GM12875 (cell line): ENCODE measurements around the gene NCKAP5L.

Source experiments
- H3K4me3 ChIP-seq: one replicate; pipeline ENCODE4 v1.5.1; 2011; ENCODE audit warnings: low read depth, low read length, control low read depth
- TF ChIP-seq, protein P1 (sequence below): IDR thresholded peaks from 2 replicates; pipeline ENCODE4 v1.5.1; 2011; ENCODE audit warnings: low read depth, mild to moderate bottlenecking, control low read depth, inconsistent platforms, low read length, moderate library complexity, borderline replicate concordance; ENCODE audit not compliant: insufficient read depth

Gene NCKAP5L

DNA sequence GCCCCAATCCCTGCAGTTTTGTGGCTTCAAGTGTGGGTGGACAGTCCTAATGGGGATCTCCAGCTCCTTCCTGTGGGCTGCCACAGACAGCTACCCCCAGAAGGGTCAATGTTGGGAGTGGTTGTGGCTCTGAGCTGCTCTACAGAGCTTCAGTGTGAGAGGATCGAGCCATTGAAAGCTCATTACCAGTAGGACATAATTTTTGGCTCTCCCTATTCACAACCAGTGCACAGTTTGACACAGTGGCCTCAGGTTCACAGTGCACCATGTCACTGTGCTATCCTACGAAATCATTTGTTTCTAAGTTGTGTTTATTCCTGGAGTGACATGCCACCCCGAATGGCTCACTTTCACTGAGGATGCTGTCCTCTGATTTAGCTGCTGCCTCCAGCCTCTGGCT, 64.1 kb downstream of the NCKAP5L start:
- no peak overlapping the region for H3K4me3 ChIP-seq
- TF ChIP-seq, protein P1, sequence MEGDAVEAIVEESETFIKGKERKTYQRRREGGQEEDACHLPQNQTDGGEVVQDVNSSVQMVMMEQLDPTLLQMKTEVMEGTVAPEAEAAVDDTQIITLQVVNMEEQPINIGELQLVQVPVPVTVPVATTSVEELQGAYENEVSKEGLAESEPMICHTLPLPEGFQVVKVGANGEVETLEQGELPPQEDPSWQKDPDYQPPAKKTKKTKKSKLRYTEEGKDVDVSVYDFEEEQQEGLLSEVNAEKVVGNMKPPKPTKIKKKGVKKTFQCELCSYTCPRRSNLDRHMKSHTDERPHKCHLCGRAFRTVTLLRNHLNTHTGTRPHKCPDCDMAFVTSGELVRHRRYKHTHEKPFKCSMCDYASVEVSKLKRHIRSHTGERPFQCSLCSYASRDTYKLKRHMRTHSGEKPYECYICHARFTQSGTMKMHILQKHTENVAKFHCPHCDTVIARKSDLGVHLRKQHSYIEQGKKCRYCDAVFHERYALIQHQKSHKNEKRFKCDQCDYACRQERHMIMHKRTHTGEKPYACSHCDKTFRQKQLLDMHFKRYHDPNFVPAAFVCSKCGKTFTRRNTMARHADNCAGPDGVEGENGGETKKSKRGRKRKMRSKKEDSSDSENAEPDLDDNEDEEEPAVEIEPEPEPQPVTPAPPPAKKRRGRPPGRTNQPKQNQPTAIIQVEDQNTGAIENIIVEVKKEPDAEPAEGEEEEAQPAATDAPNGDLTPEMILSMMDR = no peak

DNA sequence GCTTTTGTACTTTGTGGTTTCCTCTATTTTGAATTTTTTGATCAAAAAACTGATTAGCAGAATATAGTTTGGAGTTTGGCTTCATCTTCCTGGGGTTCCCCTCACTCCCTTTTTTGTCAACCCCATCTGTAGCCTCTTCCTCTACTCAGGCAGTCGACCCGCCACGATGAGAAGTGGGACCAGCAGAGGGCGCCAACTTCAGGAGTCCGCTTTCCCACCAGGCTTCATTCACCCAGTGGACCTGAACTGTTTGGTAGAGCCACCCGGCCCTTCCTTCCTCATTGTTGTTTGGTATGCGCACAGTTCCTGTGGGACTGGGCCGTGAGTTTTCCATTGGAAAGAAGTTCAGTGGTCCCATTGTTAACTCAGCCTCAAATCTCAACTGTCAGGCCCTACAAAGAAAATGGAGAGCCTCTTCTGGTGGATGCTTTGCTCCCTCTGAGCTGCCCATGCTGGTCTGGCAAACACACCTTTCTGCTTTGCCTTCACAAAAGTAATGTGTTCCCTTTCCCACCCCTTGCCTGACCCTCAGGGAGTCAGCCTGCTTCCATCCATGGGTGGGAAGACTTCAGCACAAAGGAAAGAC, 65.1 kb downstream of the NCKAP5L start:
- TF ChIP-seq, protein P1 = peak; percentile 83
- H3K4me3 ChIP-seq = no peak overlapping the region

DNA sequence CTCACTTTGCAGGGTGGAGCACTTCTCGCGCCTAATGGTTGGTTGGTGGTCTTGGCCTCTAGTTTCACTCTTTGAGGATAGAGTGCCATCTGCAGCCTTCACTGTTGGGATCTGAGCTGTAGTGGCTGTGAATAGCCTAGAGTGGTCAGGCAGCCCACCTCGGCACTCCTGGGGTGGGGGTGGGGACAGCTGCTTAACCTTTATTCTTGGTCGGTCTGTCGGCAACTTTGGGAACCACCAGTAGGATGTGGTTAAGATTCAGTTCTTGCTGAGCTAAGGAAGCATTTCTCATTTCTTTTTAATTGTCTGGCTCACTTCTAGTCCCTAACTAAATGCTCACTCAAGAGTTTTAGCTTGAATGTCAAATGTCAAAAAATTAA, 65.8 kb downstream of the NCKAP5L start:
- no peak overlapping the region for H3K4me3 ChIP-seq
- TF ChIP-seq, protein P1 = no peak

DNA sequence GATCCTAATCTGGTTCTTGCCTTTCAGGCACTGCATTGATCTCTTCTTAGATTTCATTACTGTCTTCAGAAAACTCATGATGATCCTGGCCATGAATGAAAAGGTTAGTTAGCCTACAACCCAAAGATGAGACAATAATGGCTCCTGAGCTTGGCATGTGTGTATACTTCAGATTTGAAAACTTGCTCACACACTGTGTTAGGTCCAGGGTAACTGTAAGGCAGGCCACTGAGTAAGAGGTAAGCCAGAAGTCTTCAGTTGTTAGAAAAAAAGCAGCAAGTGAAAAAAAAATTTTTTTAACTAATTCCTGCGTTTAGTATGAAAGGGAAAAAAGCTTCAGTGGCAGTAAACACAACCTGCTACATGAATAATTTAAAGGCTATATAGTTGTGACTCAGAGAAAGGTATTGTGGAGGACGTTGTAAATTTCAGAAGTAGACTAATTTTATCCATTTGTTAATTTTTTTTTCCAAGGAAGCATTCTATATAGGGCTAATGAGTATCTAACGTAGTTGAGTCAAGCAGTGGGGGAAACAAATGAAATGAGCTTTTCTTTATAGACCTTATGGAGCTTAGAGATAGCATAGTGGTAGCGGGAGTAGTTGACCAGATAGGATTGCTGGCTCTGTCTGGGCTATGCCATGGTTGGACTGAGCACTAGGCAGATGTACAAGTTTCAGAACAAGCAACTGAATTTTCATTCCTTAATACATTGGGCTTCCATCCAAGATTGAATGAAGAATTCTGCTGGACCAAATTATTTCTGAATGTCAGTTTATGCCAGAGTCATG, 66.3 kb downstream of the NCKAP5L start:
- TF ChIP-seq, protein P1 = no peak
- H3K4me3 ChIP-seq = no peak overlapping the region

DNA sequence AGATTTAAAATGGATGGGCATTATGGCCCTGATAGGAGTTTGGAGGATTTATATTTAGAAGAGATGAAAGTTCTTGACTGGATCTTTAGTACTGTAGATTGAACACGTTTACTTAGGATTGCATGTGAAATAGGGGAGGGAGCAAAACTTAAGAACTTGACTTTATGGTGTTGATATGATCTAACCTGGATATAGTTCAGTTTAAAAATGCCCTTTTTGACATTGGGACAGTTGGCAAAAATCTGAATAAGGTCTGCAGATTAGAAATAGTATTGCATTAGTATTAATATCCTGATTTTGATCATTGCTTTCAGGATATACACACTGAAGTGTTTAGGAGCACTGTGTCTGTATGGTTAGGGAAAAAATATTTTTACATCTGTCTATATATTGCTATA, 77.2 kb downstream of the NCKAP5L start:
- TF ChIP-seq, protein P1 = no peak
- no peak overlapping the region for H3K4me3 ChIP-seq

DNA sequence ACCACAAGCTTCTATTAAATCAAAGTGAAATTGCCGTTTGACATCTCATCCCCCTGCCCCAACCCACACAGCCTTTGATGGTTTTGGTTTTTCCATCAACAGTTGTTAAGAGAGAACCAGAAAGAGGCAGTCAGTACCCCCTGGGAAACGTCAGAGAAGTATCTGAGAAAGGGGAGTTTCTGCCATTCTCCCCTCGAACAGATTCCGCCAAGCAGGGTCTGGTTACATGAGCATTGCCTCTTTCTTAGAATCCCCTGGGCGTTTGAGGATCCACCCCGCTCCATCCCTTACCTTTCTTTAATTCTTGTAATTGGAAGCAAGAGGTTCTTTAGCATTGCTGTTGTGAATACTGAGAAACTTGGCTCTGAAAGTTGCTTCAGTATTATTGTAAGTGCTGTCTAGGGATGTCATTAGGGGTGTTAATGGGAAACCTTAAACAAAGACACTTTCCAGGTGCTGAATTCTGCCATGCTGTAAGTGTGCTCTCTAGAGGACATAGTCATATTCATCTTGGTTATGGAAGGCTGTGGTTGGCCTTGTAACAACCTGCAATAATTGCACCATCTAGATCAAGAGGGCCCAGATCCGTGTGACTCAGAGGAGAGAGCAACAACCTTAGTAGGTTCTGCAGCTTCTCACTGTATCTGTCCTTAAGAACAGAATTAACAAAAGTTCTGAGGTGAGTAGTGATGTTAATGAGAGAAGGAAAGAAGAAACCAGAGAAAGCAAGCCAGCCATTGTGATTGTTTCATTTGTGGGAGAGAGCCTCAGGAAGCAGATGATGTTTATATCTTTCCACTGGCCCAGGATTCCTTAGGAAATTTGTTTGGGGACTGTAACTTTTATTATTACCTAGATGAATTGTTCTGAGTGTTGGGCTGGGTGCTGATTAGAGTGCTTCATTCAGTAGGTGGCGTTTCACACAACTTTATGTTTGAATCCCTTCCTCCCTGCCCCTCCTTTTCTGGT, 77.9 kb downstream of the NCKAP5L start:
- H3K4me3 ChIP-seq = no peak overlapping the region
- TF ChIP-seq, protein P1 = no peak

DNA sequence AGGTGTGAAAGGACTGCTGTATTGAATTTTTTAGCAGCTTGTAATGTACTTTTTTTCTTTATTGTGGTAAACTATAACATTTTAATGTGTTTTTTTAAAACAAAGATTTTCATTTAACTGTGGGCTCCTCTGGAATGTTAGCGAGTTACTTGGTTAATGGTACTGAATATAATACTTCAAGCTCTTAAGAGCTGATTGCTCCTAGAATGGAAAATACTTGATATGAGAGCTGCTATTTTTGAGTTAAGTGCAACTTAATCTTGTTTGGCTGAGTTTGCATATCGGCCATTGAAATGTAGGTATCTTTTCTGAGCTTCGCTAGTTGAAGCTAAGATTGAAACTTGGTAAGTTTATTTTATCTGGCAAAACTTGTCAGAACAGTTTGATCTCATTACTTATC, 79.4 kb downstream of the NCKAP5L start:
- no peak overlapping the region for H3K4me3 ChIP-seq
- TF ChIP-seq, protein P1 = no peak
